Stimulated activated CD8-positive, alpha-beta memory T cell treated with anti-CD3 and anti-CD28 coated beads, Interleukin-2, amount 100 ng/mL, for 1 hour (primary cell): ENCODE measurements around the gene C1QTNF4.
"Not testable (repeated sequence)": the region's sequence is repeated elsewhere in the genome, so short reads cannot be mapped to it uniquely, and the experiment has no call there.

Experiments used
- DNase-seq, 2 donors: peaks; one replicate each; pipeline ENCODE4 v3.0.0-alpha.2; 2020; ENCODE audit warnings: low read depth in 2 of 2

Gene C1QTNF4

GRCh38 chr11:47593934-47594855 is at the start of gene C1QTNF4:
Gene C1QTNF4, minus strand, starts transcription at chr11:47594411. Its CDS starts 3,601 bp downstream, at chr11:47590810.
- DNase-seq: no peak

DNA sequence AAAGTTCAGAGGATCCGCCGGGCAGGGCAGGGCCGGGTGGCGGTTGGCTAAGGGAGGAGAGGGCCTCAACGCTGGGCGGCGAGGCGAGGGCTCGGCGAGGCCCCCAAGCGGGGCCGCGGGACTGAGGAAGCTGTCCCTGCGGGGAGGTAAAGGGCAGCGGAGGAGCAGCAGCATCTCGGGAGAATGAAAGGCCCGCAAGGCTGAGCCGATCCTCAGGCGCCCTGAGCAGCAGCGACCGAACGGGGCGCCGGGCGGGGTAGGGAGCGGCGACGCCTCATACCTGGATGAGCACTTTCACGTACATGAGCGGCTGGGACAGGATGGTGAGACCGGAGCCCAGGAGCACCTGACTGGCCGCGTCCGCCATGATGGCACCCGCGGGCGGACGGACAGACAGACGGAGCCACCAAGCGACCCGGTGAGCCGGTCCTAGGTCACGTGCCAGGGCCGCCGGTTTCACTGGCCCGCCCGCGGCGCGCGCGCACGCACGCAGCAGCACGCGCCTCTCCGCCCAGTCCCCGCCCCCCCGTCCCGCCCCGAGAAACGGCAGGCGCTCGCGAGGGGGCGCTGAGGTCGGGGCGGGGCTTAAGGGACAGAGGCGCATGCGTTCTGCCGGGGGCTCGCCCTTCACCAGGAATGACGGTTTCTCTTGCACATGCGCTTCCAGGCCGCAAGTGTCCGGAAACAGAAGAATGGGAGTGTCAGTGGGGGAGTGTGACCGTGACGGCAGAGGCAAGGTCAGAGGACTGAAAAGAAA is 48.1 kb upstream of the C1QTNF4 start, which contains the start of gene MTCH2:
MTCH2 (minus strand) TSS at position 461 of the 757 bp plus-strand sequence; CDS start at position 367, 94 bp downstream.
- DNase-seq: peak; percentile 92 to 95

- DNase-seq: no peak
These were observed 47.4 kb upstream of the C1QTNF4 start for GRCh38 chr11:47641600-47642098.

- DNase-seq: not testable (repeated sequence)
These were observed 46.3 kb upstream of the C1QTNF4 start for GRCh38 chr11:47640506-47640905.

DNA sequence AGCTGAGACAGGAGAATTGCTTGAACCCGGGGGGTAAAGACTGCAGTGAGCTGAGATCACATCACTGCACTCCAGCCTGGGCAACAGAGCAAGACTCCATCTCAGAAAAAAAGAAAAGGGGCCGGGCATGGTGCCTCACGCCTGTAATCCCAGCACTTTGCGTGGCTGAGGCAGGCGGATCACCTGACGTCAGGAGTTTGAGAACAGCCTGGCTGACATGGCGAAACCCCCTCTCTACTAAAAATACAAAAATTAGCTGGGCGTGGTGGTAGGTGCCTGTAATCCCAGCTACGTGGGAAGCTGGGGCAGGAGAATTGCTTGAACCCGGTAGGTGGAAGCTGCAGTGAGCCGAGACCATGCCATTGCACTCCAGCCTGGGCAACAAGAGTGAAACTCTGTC is 42.1 kb upstream of the C1QTNF4 start:
- not testable (repeated sequence) for DNase-seq

DNA sequence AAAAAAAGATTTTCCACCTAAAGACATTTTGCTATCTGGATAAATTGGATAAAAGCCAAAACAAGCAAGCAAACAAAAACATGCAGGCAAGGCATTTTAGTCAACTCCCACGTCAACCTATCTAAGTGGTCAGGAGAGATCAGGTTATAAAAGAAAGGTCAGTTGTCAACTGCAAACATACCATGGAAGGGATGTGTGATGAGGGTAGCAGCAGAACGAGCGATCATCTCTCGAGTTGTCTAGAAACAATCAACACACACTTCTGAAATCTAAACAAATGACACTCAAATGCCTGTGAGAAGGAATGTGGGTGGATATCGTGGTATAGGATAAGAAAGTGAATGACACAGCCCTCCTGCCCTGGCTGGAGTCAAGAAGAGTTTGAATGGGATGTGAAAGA is 37.3 kb upstream of the C1QTNF4 start:
- DNase-seq: no peak

- no peak for DNase-seq
These were observed 33.8 kb upstream of the C1QTNF4 start for GRCh38 chr11:47628026-47628425.

DNA sequence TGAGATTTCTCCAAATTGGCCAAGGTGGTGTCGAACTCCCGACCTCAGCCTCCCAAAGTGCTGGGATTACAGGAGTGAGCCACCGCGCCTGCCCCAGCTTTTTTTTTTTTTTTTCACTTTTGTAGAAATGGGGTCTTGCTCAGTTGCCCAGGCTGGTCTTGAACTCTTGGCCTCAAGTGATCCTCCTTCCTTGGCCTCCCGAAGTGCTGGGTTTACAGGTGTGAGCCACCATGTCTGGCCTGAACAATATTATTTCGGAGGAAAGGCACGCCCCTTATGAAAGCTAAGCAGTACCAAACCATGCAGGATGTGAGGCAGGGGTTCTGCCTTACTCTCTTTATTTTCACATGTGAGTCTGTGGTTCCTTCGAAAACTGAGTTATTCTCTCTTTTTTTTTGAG is 32.0 kb upstream of the C1QTNF4 start:
- no peak for DNase-seq

- DNase-seq: no peak
These were observed 26.7 kb upstream of the C1QTNF4 start for GRCh38 chr11:47620836-47621378.

DNA sequence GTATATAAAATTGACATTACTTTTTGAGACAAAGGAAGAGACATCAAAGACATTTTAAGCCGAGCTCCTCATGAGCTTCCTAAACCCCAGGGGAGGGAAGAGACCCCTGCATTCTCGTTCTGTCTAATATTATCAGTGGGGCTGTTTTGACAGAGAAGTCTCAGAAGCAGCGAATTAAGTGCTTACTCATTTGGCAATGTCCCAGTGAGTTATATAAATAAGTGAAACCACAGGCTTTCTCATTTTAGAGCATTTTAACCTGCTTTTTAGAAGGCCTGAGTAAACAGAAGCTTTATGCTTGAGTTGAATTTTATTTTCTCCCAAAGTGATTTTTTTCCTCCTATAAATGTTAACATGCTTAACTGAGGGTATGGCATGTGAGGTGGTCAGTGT is 23.2 kb upstream of the C1QTNF4 start:
- no peak for DNase-seq

- no peak for DNase-seq
These were observed 22.7 kb upstream of the C1QTNF4 start for GRCh38 chr11:47616726-47617416.

- DNase-seq: no peak
These were observed 21.0 kb upstream of the C1QTNF4 start for GRCh38 chr11:47615249-47615648.

- no peak for DNase-seq
These were observed 17.2 kb upstream of the C1QTNF4 start for GRCh38 chr11:47611348-47611794.

DNA sequence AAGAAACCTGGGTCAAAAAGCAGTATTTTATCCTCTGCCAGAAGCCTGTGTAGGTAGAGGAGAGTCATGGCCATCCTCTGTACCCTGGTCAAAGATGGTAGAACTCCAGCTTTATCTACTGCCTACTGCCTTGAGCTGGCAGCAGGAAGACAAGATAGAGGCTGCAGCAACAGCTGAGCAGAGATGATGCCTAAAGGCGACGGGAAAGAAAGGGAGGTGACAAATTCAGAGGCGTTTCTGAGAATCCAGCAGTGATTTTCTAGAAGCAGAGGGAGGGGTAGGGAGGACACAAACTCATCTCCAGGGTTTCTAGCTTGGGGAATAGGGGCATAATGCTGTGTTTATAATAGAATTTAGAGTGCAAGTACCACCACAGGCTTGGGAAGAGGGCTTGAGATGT is 15.5 kb upstream of the C1QTNF4 start:
- DNase-seq: no peak

- no peak for DNase-seq
These were observed 13.2 kb upstream of the C1QTNF4 start for GRCh38 chr11:47607380-47607779.

DNA sequence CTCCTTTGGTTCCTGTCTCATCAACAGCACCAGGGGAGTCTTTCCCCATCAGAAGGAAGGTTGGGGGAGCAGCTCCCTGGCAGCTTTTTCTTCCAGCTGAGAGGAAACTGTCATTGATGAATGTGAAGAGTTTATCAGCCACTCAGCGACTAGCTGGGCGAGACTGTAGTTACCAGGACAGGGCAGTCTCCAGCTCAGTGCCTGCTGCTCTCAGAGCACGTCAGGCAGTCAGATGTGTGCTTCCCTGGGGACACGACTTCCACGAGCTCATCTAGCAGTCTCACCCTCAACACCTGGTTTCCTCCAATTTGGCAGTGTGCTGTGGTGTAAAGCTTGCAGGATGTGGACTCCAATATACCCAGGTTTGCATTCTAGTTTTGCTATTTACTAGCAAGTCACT is 12.5 kb upstream of the C1QTNF4 start:
- no peak for DNase-seq

- DNase-seq: no peak
These were observed 11.7 kb upstream of the C1QTNF4 start for GRCh38 chr11:47605921-47606320.

- DNase-seq: no peak
These were observed 9.1 kb upstream of the C1QTNF4 start for GRCh38 chr11:47603295-47603694.

- no peak for DNase-seq
These were observed 5.7 kb upstream of the C1QTNF4 start for GRCh38 chr11:47599902-47600301.

DNA sequence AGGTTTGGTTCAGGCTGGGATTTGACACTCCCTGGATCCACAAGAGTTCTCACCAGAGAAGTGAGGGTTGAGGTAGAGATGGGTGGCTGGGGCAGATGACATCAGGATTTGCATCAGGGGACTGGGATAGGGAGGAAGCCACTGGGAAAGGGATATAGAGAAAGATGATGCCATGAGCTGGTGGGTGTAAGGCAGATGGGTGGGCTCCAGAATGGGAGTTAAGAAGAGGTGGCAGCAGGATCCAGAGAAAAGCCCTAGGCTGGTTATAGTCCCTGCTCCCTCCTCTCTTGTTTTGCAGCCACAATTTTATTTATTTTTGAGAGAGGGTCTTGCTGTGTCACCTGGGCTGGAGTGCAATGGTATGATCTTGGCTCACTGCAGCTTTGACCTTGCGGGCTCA is 1.8 kb upstream of the C1QTNF4 start:
- no peak for DNase-seq

DNA sequence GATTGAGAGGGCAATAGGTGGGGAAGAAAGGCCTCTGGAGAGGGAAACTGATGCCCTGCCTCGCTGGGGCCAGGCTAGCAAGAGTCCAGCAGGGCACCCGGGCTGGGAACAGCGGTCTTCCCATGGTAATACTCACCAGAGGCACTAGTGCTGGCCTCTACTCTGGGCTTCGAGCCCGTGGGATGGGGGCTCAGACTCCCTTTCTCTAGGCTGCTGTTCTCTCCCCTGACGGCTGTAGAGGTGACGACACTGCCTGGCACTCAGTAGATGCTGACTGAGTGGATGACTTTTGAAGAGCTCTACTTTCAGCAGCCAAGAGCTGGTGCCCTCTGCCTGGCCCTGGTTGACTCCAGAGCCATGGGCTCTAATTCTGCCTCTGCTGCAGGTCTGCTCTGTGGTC is 818 bp upstream of the C1QTNF4 start:
- no peak for DNase-seq
